Astrocyte (in vitro differentiated cells and primary cell): ENCODE data around the gene MRPL14. TPM values are rescaled to one million over a fixed set of nuclear protein-coding genes. Genes with fewer than 3 reads are reported as not detected.

ENCODE experiments used
- DNase-seq: peaks from one replicate; pipeline ENCODE4 v3.0.0-alpha.2; 2010; ENCODE audit warnings: low read depth
- FAIRE-seq: peaks from 2 replicates; lab custom pipeline; 2011; peaks lifted over from hg19 to GRCh38; lab: Jason Lieb, UNC
- H2AFZ ChIP-seq: 2 replicates; pipeline ENCODE4 v1.6.0; 2012; ENCODE audit warnings: low read depth, low read length, inconsistent platforms
- H3K27ac ChIP-seq: 2 replicates; pipeline ENCODE4 v1.5.1; 2011; ENCODE audit warnings: low read depth, low read length, inconsistent platforms
- H3K27me3 ChIP-seq: 2 replicates; pipeline ENCODE4 v1.6.0; 2011; ENCODE audit warnings: low read length, inconsistent platforms; ENCODE audit not compliant: insufficient read depth
- H3K36me3 ChIP-seq: 2 replicates; pipeline ENCODE4 v1.5.1; 2011; ENCODE audit warnings: low read length, inconsistent platforms; ENCODE audit not compliant: insufficient read depth
- H3K4me1 ChIP-seq: 2 replicates; pipeline ENCODE4 v1.5.1; 2011; ENCODE audit warnings: low read length, inconsistent platforms; ENCODE audit not compliant: insufficient read depth
- H3K4me2 ChIP-seq: 2 replicates; pipeline ENCODE4 v1.6.0; 2012; ENCODE audit warnings: low read length, inconsistent platforms
- H3K4me3 ChIP-seq: 2 replicates; pipeline ENCODE4 v1.5.1; 2011; ENCODE audit warnings: low read depth, mild to moderate bottlenecking, low read length, inconsistent platforms; ENCODE audit not compliant: insufficient read depth
- H3K79me2 ChIP-seq: 2 replicates; pipeline ENCODE4 v1.6.0; 2012; ENCODE audit warnings: mild to moderate bottlenecking, low read length, inconsistent platforms; ENCODE audit not compliant: insufficient read depth
- H3K9ac ChIP-seq: 2 replicates; pipeline ENCODE4 v1.6.0; 2012; ENCODE audit warnings: mild to moderate bottlenecking, low read length, inconsistent platforms
- H3K9me3 ChIP-seq: 2 replicates; pipeline ENCODE4 v1.5.1; 2012; ENCODE audit warnings: low read depth, mild to moderate bottlenecking, low read length, inconsistent platforms; ENCODE audit not compliant: insufficient read depth
- H4K20me1 ChIP-seq: 2 replicates; pipeline ENCODE4 v1.6.0; 2012; ENCODE audit warnings: low read length, inconsistent platforms; ENCODE audit not compliant: insufficient read depth
- H3K27ac Mint-ChIP-seq: one replicate; pipeline ENCODE4 v1.8.0; 2021; ENCODE audit warnings: mild to moderate bottlenecking, mixed read lengths; ENCODE audit not compliant: unreplicated experiment
- H3K27me3 Mint-ChIP-seq: one replicate; pipeline ENCODE4 v1.8.0; 2021; ENCODE audit warnings: low read depth, mixed read lengths; ENCODE audit not compliant: unreplicated experiment
- H3K36me3 Mint-ChIP-seq: one replicate; pipeline ENCODE4 v1.8.0; 2021; ENCODE audit warnings: low read depth, mixed read lengths; ENCODE audit not compliant: unreplicated experiment
- H3K4me1 Mint-ChIP-seq: one replicate; pipeline ENCODE4 v1.8.0; 2021; ENCODE audit warnings: low read depth, mixed read lengths; ENCODE audit not compliant: unreplicated experiment
- H3K4me3 Mint-ChIP-seq: one replicate; pipeline ENCODE4 v1.8.0; 2021; ENCODE audit warnings: mild to moderate bottlenecking, moderate library complexity, mixed read lengths; ENCODE audit not compliant: unreplicated experiment
- H3K9me3 Mint-ChIP-seq: one replicate; pipeline ENCODE4 v1.8.0; 2021; ENCODE audit warnings: mild to moderate bottlenecking, mixed read lengths; ENCODE audit not compliant: unreplicated experiment
- CTCF ChIP-seq: IDR thresholded peaks from 2 replicates; pipeline ENCODE4 v1.5.1; 2011; ENCODE audit warnings: low read depth, mild to moderate bottlenecking, inconsistent platforms, low read length, moderate library complexity; ENCODE audit not compliant: insufficient read depth
- EZH2 ChIP-seq: IDR thresholded peaks from 2 replicates; pipeline ENCODE4 v1.6.1; 2012; ENCODE audit warnings: mild to moderate bottlenecking, low read length, inconsistent platforms; ENCODE audit not compliant: insufficient read depth
- total RNA-seq: library from RNA; stranded (reverse); gene quantifications from 2 replicates; pipeline ENCODE4 v1.2.1, GENCODE V29; 2021

Gene MRPL14
- total RNA-seq, 1 donor from 2014 or later = 56.1 TPM

DNA sequence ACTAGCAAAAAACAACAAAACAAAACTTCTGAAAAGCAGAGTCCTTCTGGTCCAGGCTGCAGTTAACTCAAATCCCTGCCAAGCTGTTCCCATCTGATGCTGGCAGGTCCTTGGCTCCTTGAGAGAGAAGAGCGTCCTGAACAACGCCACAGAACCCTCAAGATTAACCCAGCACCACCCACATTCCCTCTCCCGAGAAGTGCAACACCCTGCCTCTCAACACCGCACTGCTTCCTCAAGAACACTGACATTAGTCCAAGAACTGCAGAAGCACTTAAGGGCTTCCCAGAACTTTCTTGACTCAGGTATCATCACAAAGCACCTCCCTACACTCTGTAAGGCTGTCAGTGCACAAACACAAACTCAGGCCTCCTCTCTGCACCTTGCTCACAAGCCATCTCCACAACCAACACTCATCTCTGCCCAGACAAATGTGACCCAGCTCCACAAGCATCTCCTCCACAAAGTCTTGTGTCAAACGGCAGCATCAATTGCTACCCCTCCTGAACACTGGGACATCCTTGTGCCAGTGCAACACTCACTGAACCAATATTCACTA, 7.5 kb downstream of the MRPL14 start:
- no peak overlapping the region for H3K4me2 ChIP-seq
- Mint-ChIP-seq H3K4me1 (peaks cover 76% of the 10 kb centered on the region), H3K9me3 (no peaks in the 10 kb centered on the region)

GRCh38 chr6:44117397-44118128, 9.7 kb downstream of the MRPL14 start:
- no peaks in the 10 kb centered on the region for H3K9me3 Mint-ChIP-seq
- H3K27ac ChIP-seq = peak overlapping the region; percentile 96
- DNase-seq (peak; percentile 77), FAIRE-seq (no peak)
- H3K9ac ChIP-seq = peak overlapping the region; percentile 82
- H3K27ac Mint-ChIP-seq = peak overlapping the region; percentile 100
- peaks cover 53% of the 10 kb centered on the region for H3K4me1 ChIP-seq
- peaks cover 85% of the 10 kb centered on the region for H3K79me2 ChIP-seq
- peak overlapping the region; percentile 91 for H3K4me2 ChIP-seq
- no peak overlapping the region for H2AFZ ChIP-seq
- H3K4me1 Mint-ChIP-seq = peaks cover 64% of the 10 kb centered on the region
- H3K27me3 Mint-ChIP-seq = no peaks in the 10 kb centered on the region
- TF ChIP-seq CTCF = no peak
- no peak for TF ChIP-seq EZH2
- no peak overlapping the region for H3K4me3 Mint-ChIP-seq
- H3K4me3 ChIP-seq = no peak overlapping the region
- H3K36me3 ChIP-seq = peaks cover 14% of the 10 kb centered on the region
- H3K27me3 ChIP-seq = no peaks in the 10 kb centered on the region
- H3K36me3 Mint-ChIP-seq = peaks cover 7% of the 10 kb centered on the region
- H4K20me1 ChIP-seq = peaks cover 73% of the 10 kb centered on the region
- H3K9me3 ChIP-seq = no peaks in the 10 kb centered on the region

More for the DNA sequence above, 7.5 kb downstream of the MRPL14 start:
- Histone ChIP-seq H3K9me3 (no peaks in the 10 kb centered on the region), H3K27me3 (no peaks in the 10 kb centered on the region), H4K20me1 (peaks cover 84% of the 10 kb centered on the region), H3K4me3 (no peak overlapping the region), H3K79me2 (peaks cover 93% of the 10 kb centered on the region), H3K27ac (no peak overlapping the region), H3K36me3 (no peaks in the 10 kb centered on the region), H3K9ac (no peak overlapping the region), H2AFZ (no peak overlapping the region), H3K4me1 (peaks cover 63% of the 10 kb centered on the region)
- Mint-ChIP-seq H3K27me3 (no peaks in the 10 kb centered on the region), H3K27ac (peak overlapping the region; percentile 10), H3K4me3 (no peak overlapping the region), H3K36me3 (peaks cover 5% of the 10 kb centered on the region)
- FAIRE-seq = no peak
- TF ChIP-seq CTCF (no peak), EZH2 (no peak)
- peak; percentile 44 for DNase-seq
